GM19455 (cell line): Measurements from ENCODE around the gene ALG1.

Experiments
- ATAC-seq: cut with Tn5 transposase; IDR thresholded peaks from one replicate; pipeline ENCODE4 v1.9.1; 2021; ENCODE audit not compliant: unreplicated experiment

Gene ALG1

DNA sequence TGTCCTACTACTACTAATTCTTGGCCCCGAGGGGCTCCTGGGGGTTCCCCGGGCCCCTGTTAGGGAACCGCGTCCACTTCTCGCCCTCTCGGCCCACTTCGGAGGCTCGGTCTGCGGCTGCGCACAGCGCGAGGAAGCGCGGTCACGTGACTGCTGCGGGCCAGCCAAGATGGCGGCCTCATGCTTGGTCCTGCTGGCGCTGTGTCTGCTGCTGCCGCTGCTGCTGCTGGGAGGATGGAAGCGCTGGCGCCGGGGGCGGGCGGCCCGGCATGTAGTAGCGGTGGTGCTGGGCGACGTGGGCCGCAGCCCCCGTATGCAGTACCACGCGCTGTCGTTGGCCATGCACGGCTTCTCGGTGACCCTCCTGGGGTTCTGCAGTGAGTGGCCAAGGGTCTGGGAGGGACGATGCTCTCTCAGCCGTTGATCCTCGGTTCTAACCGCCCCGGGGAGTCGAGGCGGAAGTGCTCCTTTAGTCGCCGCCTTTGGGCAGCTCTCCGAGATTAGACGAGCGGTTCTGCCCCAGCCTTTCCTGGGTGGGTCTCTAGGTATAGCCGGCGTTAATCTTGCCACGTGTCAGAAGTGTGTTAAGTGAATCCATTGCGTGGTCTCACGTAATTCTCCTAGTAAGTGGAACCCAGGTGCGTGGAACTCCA, at the start of gene ALG1:
Gene ALG1, plus strand, starts transcription at position 163 of the 653 bp plus-strand sequence. Its CDS starts 7 bp downstream, at position 170.
- ATAC-seq, result peak; percentile 82

DNA sequence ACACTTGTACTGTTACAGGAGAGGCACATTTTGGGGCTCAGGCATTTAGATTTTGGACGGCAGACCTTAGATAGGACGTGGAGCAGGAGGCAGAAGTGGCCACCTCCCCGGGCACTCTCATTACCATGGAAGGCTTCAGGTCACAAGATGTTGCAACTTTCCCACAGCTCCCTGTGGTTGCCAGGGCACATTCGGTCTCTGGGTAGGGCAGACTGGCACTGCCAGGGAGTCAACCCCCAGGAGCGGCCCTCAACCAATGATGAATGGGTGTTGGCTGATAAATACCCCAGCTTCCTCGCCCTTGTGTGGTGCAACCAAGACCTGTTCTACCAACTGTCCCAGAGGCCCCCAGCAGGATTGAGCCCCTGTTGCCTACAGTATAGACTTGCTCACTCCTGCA, 49.1 kb upstream of the ALG1 start:
- no peak for ATAC-seq

DNA sequence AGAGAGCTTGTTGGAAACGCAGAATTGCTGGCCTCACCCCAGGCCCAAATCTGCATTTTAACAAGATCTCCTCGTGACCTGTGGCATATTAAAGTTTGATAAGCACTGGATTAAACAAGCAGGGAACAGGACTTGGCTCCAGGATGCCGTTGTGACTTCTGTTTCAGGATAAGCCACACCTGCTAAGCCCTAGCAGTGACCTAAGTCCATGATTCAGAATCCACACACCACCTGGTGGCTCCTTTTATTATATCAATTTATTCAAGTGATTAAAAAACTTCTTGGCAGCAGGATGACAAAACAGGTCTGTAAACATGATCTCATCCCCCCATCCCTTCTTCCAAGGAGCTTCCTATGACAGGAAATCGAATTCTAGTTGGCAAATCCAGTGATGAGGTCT, 47.0 kb upstream of the ALG1 start:
- ATAC-seq, result no peak

- ATAC-seq, result no peak
These were observed 46.4 kb upstream of the ALG1 start for GRCh38 chr16:5025171-5025632.

DNA sequence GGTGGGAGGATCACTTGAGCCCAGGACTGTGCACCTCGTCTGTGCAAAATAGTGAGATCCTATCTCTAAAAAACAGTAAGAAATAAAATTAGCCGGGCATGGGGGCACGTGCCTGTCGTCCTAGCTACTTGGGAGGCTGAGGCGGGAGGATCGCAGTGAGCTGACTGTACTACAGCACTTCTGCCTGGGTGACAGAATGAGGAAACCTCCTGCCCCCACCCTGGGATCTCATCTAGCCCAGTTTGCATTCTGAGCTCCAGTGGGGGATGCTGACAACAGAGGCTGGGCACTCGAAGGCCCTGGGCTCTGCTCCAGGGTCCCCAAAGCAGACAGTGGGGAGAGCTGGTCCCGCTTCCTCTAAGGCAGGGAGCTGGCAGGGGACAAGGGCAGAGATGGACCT, 45.0 kb upstream of the ALG1 start:
- ATAC-seq, result no peak

- no peak for ATAC-seq
These were observed 44.6 kb upstream of the ALG1 start for GRCh38 chr16:5027086-5027485.

GRCh38 chr16:5027575-5028235, 43.9 kb upstream of the ALG1 start:
- no peak for ATAC-seq

DNA sequence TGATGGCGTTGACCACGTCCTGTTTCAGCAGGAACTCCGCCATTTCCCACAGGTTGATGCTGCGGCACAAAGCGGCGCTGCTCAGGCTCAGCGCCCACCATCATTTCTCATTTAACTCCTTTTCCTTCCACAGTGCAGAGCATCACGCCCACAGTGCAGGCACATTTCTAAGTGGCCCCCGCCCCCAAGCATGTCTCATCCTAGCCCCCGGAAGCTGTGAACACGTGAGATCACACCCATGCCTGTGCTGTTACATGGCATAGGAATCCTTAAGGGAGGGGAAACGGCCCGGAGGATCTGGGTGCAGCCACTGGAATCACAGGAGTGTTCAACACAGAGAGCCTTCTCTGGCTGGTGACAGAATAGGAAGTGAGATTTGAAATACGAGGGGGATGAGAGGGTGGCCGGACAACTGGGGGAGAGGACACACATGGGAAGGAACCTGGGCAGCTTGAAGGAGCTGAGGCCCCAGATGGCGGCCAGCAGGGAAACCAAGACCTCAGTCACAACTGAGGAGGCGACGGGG, 42.6 kb upstream of the ALG1 start:
- no peak for ATAC-seq

DNA sequence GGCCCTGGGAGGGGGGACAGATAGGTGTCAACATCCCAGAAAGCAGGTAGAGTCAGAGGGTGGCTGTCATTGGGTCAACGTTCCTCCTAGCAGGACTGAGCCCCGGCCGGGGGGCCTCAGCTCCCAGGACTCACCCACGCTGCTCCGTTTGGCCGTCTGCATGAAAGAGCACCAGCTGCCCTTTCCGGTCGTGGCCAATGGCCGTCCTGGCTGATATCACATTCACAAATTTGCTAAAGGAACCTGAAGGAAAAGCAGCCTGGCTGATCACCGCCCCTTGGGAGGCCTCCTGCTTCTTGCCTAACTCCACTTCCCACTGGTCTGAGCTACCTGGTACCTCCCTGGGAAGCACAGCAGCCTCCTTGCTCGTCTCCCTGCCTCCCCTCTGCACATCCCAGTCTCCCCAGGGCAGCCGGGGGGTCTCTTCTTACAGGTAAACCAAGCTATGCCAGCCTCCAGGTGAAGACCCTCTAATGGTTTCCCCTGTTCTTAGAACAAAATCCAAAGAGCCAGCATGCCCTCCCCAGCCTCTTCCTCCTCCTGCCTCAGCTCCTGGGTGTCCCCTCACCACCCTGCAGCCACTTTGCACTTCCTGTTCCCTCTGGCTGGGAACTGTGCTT, 41.3 kb upstream of the ALG1 start:
- ATAC-seq, result no peak

- no peak for ATAC-seq
These were observed 40.0 kb upstream of the ALG1 start for GRCh38 chr16:5031601-5032000.

DNA sequence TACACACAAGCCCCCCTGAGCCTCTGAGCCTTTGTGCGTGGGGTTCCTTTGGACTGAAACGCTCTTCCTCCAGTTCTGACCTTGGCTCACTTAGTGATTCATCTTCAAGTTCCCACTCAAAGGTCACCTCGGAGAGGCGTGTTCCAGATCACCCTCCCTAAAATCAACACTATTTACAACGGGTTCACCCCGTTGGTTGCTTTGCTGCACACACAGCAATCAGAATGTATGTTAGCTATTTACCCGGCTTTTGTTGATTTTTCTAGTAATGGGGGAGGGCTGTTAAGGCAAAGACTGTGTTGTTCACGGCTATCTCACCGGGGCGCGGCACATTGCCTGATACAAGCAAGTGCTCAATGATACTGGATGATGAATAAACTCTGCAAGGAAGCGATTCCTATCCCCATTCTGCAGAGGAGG, 38.9 kb upstream of the ALG1 start:
- no peak for ATAC-seq

GRCh38 chr16:5033256-5034166, 38.1 kb upstream of the ALG1 start, which contains the start of gene NAGPA:
Gene NAGPA, minus strand, starts transcription at chr16:5033935. Its CDS starts 21 bp downstream, at chr16:5033914.
- peak; percentile 84 for ATAC-seq

GRCh38 chr16:5034167-5034523, 37.5 kb upstream of the ALG1 start:
- ATAC-seq, result no peak

- ATAC-seq, result no peak
These were observed 35.8 kb upstream of the ALG1 start for GRCh38 chr16:5035909-5036227.

DNA sequence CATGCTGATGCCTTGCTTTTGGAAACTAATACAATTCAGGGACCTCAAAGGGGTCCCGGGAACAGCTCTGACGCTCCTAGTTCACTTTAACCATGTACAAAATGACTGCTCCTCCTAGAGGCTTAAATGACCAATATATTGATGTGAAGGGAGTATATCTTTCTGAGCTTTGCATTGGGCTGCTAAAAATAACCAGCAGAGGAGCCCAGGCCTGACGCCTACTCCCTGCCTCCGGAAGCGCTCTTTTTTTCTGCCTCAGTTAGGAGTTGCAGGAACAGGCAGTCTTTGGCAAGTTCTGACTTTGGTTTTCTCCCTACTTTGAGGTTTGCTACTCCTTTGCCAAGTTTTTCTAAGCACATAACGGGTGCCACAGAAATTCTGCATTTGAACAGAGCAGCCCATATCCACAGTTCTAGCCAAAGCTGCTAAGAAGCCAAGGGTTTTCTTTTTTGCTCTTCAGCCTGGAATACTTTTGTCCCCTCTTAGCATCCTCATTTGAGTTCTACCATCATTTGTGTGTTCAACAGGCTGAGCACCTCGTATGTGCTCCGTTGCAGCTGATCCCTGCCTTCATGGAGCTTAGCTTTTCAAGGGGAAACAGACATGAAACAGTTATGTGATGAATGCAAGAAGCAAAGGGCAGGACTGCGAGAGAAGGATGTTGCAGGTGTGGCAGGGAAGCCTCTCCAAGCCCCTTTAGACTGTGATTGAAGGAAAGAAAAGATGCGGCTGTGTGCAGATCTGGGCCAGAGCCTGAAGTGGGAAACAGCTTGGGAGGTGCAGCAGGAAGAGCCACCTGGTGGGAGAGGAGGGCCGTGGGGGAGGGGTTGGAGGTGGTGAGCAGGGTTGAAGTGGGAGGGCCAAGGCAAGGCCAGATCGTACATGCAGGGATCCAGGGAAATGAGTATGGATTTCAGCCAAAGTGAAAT, 35.2 kb upstream of the ALG1 start:
- ATAC-seq, result no peak

DNA sequence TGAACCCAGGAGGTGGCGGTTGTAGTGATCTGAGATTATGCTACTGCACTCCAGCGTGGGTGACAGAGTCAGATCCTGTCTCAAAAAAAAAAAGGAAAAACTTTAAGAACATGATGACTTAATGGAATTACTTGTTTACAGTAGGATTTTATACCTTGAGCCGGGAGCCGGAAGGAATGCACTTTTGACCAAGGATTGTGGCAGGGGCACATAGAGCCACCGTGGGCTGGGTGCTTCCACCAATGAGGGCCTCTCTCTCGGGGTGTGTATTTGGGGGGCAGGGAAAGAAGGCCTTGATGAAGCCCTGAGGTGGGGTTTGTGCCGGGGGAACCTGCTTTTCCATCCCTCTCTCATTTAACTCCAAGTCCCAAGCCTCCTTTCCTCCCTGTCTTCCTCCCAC, 31.2 kb upstream of the ALG1 start:
- no peak for ATAC-seq

- ATAC-seq, result no peak
These were observed 30.0 kb upstream of the ALG1 start for GRCh38 chr16:5041600-5042133.

DNA sequence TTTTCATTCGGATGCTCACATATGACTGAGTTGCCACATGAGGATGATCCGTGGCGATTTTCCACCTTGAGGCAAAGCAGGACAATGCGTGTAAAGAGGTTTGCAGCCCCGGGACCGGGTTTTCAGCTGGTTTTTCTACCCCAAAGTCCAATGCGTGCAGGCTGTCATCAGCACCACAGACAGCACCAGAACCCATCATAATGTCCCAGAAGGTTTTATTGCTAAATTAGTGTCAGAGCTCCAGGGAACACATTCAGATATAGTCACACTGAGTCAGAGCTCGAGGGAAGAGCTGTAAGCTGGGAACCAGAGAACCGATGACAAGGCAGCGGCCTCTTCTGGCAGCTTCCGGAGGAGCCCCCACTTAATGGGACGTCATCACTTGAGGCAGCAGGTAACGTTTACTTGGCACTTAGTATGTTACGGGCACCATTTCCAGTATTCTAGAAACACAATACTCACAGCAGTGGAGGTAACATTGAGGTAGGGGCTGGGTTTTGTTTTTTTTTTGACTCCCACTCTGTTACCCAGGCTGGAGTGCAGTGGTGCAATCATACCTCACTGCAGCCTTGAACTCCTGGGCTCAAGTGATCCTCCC, 29.0 kb upstream of the ALG1 start:
- ATAC-seq, result no peak

- no peak for ATAC-seq
These were observed 27.6 kb upstream of the ALG1 start for GRCh38 chr16:5044011-5044540.
